ENCODE data around the gene MAMDC4.

Gene MAMDC4

DNA sequence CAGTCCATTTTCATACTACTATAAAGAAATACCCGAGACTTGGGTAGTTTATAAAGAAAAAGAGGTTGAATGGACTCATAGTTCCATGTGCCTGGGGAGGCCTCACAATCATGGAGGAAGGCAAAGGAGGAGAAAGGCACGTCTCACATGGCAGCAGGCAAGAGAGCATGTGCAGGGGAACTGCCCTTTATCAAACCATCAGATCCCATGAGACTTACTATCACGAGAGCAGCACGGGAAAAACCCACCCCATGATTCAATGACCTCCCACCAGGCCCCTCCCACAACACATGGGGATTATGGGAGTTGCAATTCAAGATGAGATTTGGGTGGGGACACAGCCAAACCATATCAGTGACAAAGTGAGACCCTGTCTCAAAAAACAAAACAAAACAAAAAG is 54.1 kb downstream of the MAMDC4 start:
- TF ChIP-seq, protein P1, sequence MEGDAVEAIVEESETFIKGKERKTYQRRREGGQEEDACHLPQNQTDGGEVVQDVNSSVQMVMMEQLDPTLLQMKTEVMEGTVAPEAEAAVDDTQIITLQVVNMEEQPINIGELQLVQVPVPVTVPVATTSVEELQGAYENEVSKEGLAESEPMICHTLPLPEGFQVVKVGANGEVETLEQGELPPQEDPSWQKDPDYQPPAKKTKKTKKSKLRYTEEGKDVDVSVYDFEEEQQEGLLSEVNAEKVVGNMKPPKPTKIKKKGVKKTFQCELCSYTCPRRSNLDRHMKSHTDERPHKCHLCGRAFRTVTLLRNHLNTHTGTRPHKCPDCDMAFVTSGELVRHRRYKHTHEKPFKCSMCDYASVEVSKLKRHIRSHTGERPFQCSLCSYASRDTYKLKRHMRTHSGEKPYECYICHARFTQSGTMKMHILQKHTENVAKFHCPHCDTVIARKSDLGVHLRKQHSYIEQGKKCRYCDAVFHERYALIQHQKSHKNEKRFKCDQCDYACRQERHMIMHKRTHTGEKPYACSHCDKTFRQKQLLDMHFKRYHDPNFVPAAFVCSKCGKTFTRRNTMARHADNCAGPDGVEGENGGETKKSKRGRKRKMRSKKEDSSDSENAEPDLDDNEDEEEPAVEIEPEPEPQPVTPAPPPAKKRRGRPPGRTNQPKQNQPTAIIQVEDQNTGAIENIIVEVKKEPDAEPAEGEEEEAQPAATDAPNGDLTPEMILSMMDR (IDR thresholded peaks at IDR 0.05; ENCODE audit: poor library complexity, severe bottlenecking): no peak
- Histone ChIP-seq H3K27ac (ENCODE audit: poor library complexity, severe bottlenecking) (no peak overlapping the region), H3K27me3 (ENCODE audit: insufficient read depth, poor library complexity, severe bottlenecking) (no peaks in the 10 kb centered on the region), H3K4me1 (ENCODE audit: insufficient read depth, poor library complexity, severe bottlenecking) (peaks cover 14% of the 10 kb centered on the region), H3K36me3 (ENCODE audit: low read depth) (peaks cover 77% of the 10 kb centered on the region), H3K4me3 (ENCODE audit: severe bottlenecking) (no peak overlapping the region), H3K9me3 (ENCODE audit: severe bottlenecking) (no peaks in the 10 kb centered on the region)
- DNase-seq (ENCODE audit: low spot score) (no peak), ATAC-seq (ENCODE audit: low read depth) (no peak)

DNA sequence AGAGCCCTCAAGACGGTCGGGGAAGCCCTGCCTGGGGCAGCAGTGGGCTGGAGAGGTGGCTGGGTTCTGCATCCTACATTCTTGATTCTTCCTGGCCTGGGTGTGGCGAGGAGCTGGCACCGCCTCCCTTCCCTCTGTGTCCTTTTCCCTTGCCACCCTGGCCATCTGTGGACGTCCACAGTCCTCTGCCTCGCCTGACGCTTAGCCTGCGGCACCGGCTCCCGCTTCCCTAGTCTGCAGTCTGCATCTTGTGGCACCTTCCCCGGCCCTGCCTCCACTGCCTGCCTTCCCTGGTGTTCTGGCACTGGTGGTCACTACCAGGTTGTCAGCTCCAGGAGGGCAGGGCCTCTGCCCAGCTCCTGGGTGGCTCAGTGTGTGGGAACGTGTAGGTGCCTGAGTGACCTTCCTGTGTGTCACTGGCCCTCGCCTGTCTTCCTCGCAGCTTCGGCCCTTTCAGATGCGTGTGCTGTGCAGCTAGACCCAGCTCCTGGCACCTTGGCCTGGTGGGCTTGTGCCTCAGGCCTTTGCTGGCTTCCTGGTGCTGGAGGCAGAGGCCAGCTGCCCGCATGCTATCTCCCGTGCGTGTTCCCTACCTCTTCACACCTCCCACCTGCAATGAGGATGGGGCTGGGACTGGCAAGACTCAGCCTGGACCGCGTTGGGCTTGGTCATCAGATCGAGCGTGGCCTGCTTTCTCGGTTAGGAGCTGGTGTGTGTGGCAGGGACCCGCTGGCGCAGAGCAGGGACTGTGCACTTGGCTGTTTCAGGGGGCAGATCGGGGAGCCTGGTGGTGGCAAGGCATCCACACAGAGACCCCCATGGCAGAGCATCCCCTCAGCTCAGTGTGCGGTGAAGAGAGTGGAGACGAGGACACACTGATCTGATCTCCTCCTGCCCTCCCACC is 55.1 kb downstream of the MAMDC4 start:
- Histone ChIP-seq H3K4me3 (ENCODE audit: severe bottlenecking) (no peak overlapping the region), H3K36me3 (ENCODE audit: low read depth) (peaks cover 74% of the 10 kb centered on the region), H3K27me3 (ENCODE audit: insufficient read depth, poor library complexity, severe bottlenecking) (no peaks in the 10 kb centered on the region), H3K27ac (ENCODE audit: poor library complexity, severe bottlenecking) (no peak overlapping the region), H3K9me3 (ENCODE audit: severe bottlenecking) (no peaks in the 10 kb centered on the region), H3K4me1 (ENCODE audit: insufficient read depth, poor library complexity, severe bottlenecking) (peaks cover 4% of the 10 kb centered on the region)
- DNase-seq (ENCODE audit: low spot score): no peak
- no peak for ATAC-seq (ENCODE audit: low read depth)
- TF ChIP-seq, protein P1 (IDR thresholded peaks at IDR 0.05; ENCODE audit: poor library complexity, severe bottlenecking): no peak
